ENCODE measurements around the gene PALM3. TPM values are rescaled to one million over a fixed set of nuclear protein-coding genes. Genes with fewer than 3 reads are reported as not detected.

The PALM3 gene
- total RNA-seq, 1 experiment from 2014 or later, result 3.3 TPM

GRCh38 chr19:14005349-14006084 is 56.4 kb downstream of the PALM3 start:
- ChIA-PET POLR2A (interaction anchor here (1.0 to 1.1 kb wide), 3 partner anchors 11 to 67 kb away, joined by 3 to 10 read pairs (median 3); partner anchors contain the start of genes IL27RA and MISP3), CTCF (interaction anchor here (0.9 to 1.4 kb wide), 3 partner anchors 27 to 109 kb away, joined by 3 to 8 read pairs (median 3); partner anchors contain the start of gene IL27RA), RAD21 (ENCODE audit: low non-redundant PET in 1 of 2, low total read pairs in 2 of 2, uncharacterized antibody in 2 of 2, unreplicated experiment in 2 of 2) (no interaction called here)
- H3K4me1 ChIP-seq (ENCODE audit: control insufficient read depth in 1 of 2, insufficient read depth in 2 of 2, low read length in 2 of 2), result peaks cover 5 to 26% of the 10 kb centered on the region in 2 experiments; a peak in 3 of 4 replicates
- BruUV-seq (replicated peaks), result TSS peak; percentile 65
- peak overlapping the region; percentile 70 to 76 for H3K4me3 ChIP-seq (replicated peaks in 1 of 2; ENCODE audit: low read depth in 1 of 2, low read length in 2 of 2)
- H3K27ac ChIP-seq (ENCODE audit: low read depth, low read length), result peak overlapping the region; percentile 79
- H3K9me3 ChIP-seq (ENCODE audit: control insufficient read depth in 1 of 2, insufficient read depth in 1 of 2, low read depth in 1 of 2, low read length in 2 of 2), result no peaks in the 10 kb centered on the region
- H3K36me3 ChIP-seq (ENCODE audit: control insufficient read depth in 1 of 2, insufficient read depth in 2 of 2, low read length in 2 of 2), result no peaks in the 10 kb centered on the region
- H3K9ac ChIP-seq (ENCODE audit: low read length), result peak overlapping the region; percentile 91
- H3K4me2 ChIP-seq (ENCODE audit: low read length), result peak overlapping the region; percentile 97
- no peaks in the 10 kb centered on the region for H3K9me2 ChIP-seq (ENCODE audit: insufficient read depth)
- H4K20me1 ChIP-seq (ENCODE audit: insufficient read depth), result no peaks in the 10 kb centered on the region
- H3K27me3 ChIP-seq (ENCODE audit: insufficient read depth, low read length), result no peaks in the 10 kb centered on the region
- ATAC-seq (peak; percentile 67), DNase-seq (ENCODE audit: low read depth, low spot score) (peak; percentile 65)
- peaks cover 3% of the 10 kb centered on the region; the same call in 1 of the 2 replicates for H3K79me2 ChIP-seq (ENCODE audit: insufficient read depth, low read length)
- H2AFZ ChIP-seq (ENCODE audit: low read depth, low read length, poor library complexity, severe bottlenecking), result no peak overlapping the region
- intact Hi-C loops (cut with micrococcal nuclease), result loop anchor here (2.0 kb wide), 1 partner anchor 53 kb away; the partner anchor contains the start of gene DCAF15
- TF ChIP-seq EZH2phosphoT487 (IDR thresholded peaks at IDR 0.05; ENCODE audit: borderline replicate concordance) (no peak), SP1 (IDR thresholded peaks at IDR 0.05; ENCODE audit: low read depth) (peak; percentile 40; the same call in 1 of the 2 replicates), POLR2A (IDR thresholded peaks at IDR 0.05; ENCODE audit: borderline replicate concordance, extremely low read depth, insufficient read depth, insufficient read length) (no peak), ZFX (IDR thresholded peaks at IDR 0.05) (no peak), SRF (IDR thresholded peaks at IDR 0.05; ENCODE audit: low read depth) (no peak), RAD21 (IDR thresholded peaks at IDR 0.05; ENCODE audit: low read depth) (no peak), CEBPB (IDR thresholded peaks at IDR 0.05; ENCODE audit: low read depth) (no peak), MAX (IDR thresholded peaks at IDR 0.05) (no peak), FOSL1 (IDR thresholded peaks at IDR 0.05; ENCODE audit: low read depth) (no peak), SIN3A (IDR thresholded peaks at IDR 0.05; ENCODE audit: low read depth) (no peak), ELF1 (IDR thresholded peaks at IDR 0.05; ENCODE audit: borderline replicate concordance, low read depth) (no peak), EZH2 (IDR thresholded peaks at IDR 0.05) (no peak), YY1 (IDR thresholded peaks at IDR 0.05; ENCODE audit: extremely low read depth, insufficient replicate concordance, low read depth, low read length) (peak; percentile 56), JUND (IDR thresholded peaks at IDR 0.05) (no peak), ZBTB33 (IDR thresholded peaks at IDR 0.05; ENCODE audit: extremely low read depth, insufficient replicate concordance, low read length) (no peak), ZNF274 (IDR thresholded peaks at IDR 0.05; ENCODE audit: low read depth, low read length) (no peak), ATF3 (IDR thresholded peaks at IDR 0.05) (no peak), CTCF (IDR thresholded peaks at IDR 0.05 in 2 of 3, conservative IDR thresholded peaks at IDR 0.05 in 1 of 3; ENCODE audit: borderline replicate concordance in 1 of 3, insufficient read depth in 1 of 3, low read depth in 2 of 3, low read length in 2 of 3) (no peak), CBX3 (IDR thresholded peaks at IDR 0.05; ENCODE audit: low read depth) (peak; percentile 90), TCF7L2 (IDR thresholded peaks at IDR 0.05; ENCODE audit: borderline replicate concordance, extremely low read depth, insufficient read depth, insufficient read length) (no peak), POLR2AphosphoS5 (IDR thresholded peaks at IDR 0.05; ENCODE audit: low read depth, low read length) (peak; percentile 75), EGR1 (IDR thresholded peaks at IDR 0.05; ENCODE audit: low read depth) (peak; percentile 27; the same call in 1 of the 2 replicates)

Measured in HCT116 (cell line).